Hair follicle dermal papilla cell (primary cell): ENCODE results near the gene SFXN5. TPM values are rescaled to one million over a fixed set of nuclear protein-coding genes. Genes with fewer than 3 reads are reported as not detected.

Source experiments
- total RNA-seq: library from RNA; depleted of rRNA; stranded (reverse); fragments of >200 nt; gene quantifications from 2 replicates; pipeline ENCODE4 v1.2.3, GENCODE V29; 2012

The SFXN5 gene
- total RNA-seq: 11.1 and 15.1 TPM in 2 replicates

GRCh38 chr2:73071360-73072128 lies at the start of gene SFXN5:
SFXN5 (minus strand) TSS chr2:73071712; CDS start chr2:73071705, 7 bp downstream.

DNA sequence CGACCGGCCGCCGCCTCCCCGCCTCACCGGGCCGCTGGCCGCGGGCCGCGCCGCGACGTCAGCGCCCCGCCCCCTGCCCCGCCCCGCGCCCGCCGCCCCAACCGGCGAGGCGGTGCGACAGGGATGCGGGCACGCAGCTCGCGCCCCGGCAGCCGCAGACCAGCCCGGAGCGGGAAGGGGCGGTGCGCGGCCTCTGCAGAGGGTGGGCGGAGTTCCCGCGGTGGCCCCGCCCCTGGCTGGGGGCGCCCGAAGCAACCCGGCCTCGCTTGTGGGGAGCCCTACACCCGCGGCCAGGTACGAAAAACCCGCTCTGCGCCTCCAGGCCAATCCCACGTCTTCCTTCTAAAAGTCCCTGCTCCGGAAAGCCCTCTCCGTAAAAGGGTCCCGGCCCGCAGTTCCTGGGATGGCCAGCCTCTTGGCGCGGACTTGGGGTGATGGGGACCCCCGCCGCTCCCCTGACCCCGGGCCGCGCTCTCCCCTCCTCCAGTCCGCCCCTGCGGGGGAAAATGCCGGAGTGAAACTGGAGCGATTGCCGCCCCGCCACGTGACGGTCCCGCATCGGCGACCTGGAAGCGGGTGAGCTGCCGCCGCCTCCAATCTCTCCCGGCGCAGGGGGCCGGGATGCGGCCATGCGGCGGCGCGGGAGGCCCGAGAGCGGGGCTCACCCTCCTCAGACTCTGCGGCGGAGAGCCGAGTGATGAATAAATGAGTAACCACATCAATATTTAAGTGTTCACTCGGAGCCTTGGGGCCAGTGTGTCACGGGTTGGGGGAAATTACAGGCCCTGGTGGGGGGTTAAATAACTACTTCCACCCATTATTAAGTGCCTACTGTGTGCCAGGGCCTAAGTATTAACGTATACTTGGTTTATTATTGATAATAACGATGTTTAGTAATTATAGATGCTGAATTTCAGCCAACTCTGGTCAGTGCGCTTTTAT lies 41.7 kb upstream of the SFXN5 start, which contains the start of gene RAB11FIP5:
RAB11FIP5 (minus strand) TSS at position 36 of the 942 bp plus-strand sequence. CDS start 171 bp downstream, outside the sequence.

DNA sequence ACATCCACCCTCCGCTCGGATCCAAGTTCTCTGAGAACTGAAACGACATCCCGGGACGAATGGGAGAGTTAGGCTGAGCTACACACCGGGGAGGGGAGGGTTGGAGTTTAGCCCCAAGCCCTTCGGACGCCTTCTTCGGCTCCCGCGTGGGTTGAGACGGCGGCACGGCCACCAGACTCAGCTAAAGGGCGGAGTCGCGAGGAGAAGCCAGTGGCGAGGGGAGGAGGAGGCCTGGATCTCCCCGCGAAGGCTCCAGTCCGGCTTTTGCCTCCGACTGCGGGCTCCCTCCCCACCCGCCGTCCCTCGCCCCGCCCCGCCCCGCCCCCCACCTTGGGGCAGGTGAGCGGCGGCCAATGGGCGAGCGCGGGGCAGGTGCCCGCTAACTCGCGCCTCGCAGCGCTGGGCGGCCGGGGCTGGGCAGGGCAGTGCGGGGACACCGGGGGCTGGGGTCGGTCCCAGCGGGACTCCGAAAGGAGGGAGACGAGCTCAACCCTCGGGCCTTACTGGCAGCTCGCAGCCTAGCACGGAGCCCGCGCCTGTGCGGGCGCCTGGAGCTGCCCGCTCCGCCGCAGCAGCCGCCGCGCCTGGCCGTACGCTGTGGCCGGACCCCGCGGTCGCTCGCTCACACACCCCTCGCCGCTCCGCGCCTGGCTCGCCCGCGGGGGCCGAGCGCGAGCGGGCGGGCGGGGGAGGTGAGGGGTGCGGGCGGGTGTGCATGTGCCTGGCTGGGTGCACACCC lies 154.2 kb downstream of the SFXN5 start, which contains the start of gene EMX1:
EMX1 (plus strand) TSS at position 382 of the 739 bp plus-strand sequence; CDS start at position 716, 334 bp downstream.

Other genes with a start within 250 kb of the SFXN5 start
- gene EXOC6B, start 245.7 kb downstream of the SFXN5 start, total RNA-seq: 30.7 and 31.2 TPM in 2 replicates
- 14.3 and 17.0 TPM in 2 replicates for gene SPR, start 184.3 kb downstream of the SFXN5 start, total RNA-seq
- not detected in 2 replicates for gene EMX1, start 154.2 kb downstream of the SFXN5 start, total RNA-seq
- gene RAB11FIP5, start 41.2 kb upstream of the SFXN5 start, total RNA-seq: 94.9 and 96.9 TPM in 2 replicates
- gene NOTO, start 130.9 kb upstream of the SFXN5 start, total RNA-seq: not detected in 2 replicates
- gene SMYD5, start 142.5 kb upstream of the SFXN5 start, total RNA-seq: 27.3 and 32.3 TPM in 2 replicates
- 14.3 and 17.6 TPM in 2 replicates for gene PRADC1, start 161.5 kb upstream of the SFXN5 start, total RNA-seq
- 166 and 183 TPM in 2 replicates for gene CCT7, start 162.6 kb upstream of the SFXN5 start, total RNA-seq
- 1.3 and 1.5 TPM in 2 replicates for gene FBXO41, start 212.8 kb upstream of the SFXN5 start, total RNA-seq
- gene EGR4, start 221.8 kb upstream of the SFXN5 start, total RNA-seq: 0.12 TPM in 1 of 2 replicates, not detected in the other